HG03378 (cell line): ENCODE measurements around the gene COPS8.

Experiments used
- ATAC-seq: cut with Tn5 transposase; IDR thresholded peaks from one replicate; pipeline ENCODE4 v1.9.1; 2021; ENCODE audit warnings: mild to moderate bottlenecking, moderate library complexity; ENCODE audit not compliant: unreplicated experiment

The COPS8 gene

GRCh38 chr2:237129625-237130263 is 44.1 kb downstream of the COPS8 start:
- no peak for ATAC-seq

GRCh38 chr2:237130562-237131421 is 45.1 kb downstream of the COPS8 start:
- no peak for ATAC-seq

- no peak for ATAC-seq
Observed at GRCh38 chr2:237131749-237132533, 46.3 kb downstream of the COPS8 start.

GRCh38 chr2:237132799-237133198 is 47.1 kb downstream of the COPS8 start:
- no peak for ATAC-seq

GRCh38 chr2:237134321-237135230 is 48.9 kb downstream of the COPS8 start:
- ATAC-seq = no peak

- ATAC-seq = no peak
Observed at GRCh38 chr2:237136824-237137223, 51.1 kb downstream of the COPS8 start.

- no peak for ATAC-seq
Observed at GRCh38 chr2:237137626-237138323, 52.1 kb downstream of the COPS8 start.

- ATAC-seq = no peak
Observed at GRCh38 chr2:237139123-237139675, 53.5 kb downstream of the COPS8 start.

GRCh38 chr2:237140689-237141285 is 55.1 kb downstream of the COPS8 start:
- no peak for ATAC-seq

GRCh38 chr2:237141571-237142051 is 55.9 kb downstream of the COPS8 start:
- no peak for ATAC-seq

GRCh38 chr2:237143118-237143517 is 57.4 kb downstream of the COPS8 start:
- ATAC-seq = no peak

- no peak for ATAC-seq
Observed at GRCh38 chr2:237143676-237144440, 58.2 kb downstream of the COPS8 start.

- ATAC-seq = no peak
Observed at GRCh38 chr2:237144516-237144915, 58.8 kb downstream of the COPS8 start.

- ATAC-seq = no peak
Observed at GRCh38 chr2:237147317-237147716, 61.6 kb downstream of the COPS8 start.

- ATAC-seq = no peak
Observed at GRCh38 chr2:237148624-237149023, 62.9 kb downstream of the COPS8 start.

GRCh38 chr2:237149425-237149824 is 63.7 kb downstream of the COPS8 start:
- no peak for ATAC-seq
